Measurements from ENCODE around the gene ANTXRL.
"Not testable (repeated sequence)": the region's sequence is repeated elsewhere in the genome, so short reads cannot be mapped to it uniquely, and the experiment has no call there.

The ANTXRL gene

GRCh38 chr10:46254007-46254383, 32.8 kb upstream of the ANTXRL start:
- H3K4me3 ChIP-seq (ENCODE audit: low read depth, low read length): no peak overlapping the region

- no peak overlapping the region for H3K4me3 ChIP-seq (ENCODE audit: low read depth, low read length)
Observed at GRCh38 chr10:46254467-46254866, 32.3 kb upstream of the ANTXRL start.

DNA sequence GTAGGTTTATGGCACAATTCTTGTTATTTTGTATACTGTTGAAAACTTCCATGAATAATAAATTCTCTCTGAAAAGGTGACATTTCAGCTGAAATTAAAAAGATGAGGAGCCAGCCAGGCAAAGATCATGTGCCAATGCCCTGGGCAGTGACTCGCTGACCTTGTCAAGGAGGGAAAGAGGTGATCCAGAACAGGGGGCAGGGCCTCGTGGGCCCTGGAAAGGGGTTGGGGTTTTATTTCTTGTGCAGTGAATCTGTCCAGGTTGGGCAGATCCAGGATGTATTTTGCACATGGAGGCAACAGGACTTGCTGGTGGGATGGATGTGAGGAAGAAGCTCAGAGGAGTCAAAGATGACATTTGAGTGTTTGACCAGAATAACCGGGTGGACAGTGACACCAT, 31.6 kb upstream of the ANTXRL start:
- H3K4me3 ChIP-seq (ENCODE audit: low read depth, low read length): not testable (repeated sequence)

GRCh38 chr10:46255801-46256747, 30.7 kb upstream of the ANTXRL start:
- H3K4me3 ChIP-seq (ENCODE audit: low read depth, low read length): no peak overlapping the region

GRCh38 chr10:46257099-46257498, 29.7 kb upstream of the ANTXRL start:
- no peak overlapping the region for H3K4me3 ChIP-seq (ENCODE audit: low read depth, low read length)

DNA sequence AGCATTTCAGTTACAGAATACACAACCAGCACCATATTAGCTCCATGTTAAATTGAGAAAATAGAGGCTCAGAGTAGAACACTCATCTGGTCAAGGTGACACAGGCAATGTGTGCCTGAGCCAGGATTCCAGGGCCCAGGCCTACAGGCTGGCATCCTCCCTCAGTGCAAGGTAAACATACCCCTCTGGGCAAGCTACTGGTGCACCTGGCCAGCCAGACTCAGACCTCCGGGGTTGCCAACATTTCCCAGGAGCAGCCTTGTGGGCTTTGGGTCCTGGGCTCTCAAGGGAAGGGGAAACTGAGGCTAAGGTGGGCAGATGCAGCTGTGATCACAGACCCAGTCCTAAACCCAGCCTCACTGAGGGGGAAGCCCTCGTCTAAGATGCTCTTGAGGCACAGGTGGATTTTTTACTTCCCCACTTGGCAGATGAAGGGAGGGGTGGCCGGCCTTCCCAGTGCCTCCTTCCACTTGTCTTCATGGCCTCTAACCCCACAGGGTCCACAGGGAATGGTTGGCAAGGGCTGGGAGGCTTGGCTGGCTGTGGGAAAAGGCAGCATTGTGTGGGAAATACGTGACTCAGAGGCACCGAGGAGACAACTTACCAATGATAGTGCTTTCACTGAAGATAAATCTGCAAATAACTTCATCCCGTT, 23.8 kb upstream of the ANTXRL start:
- H3K4me3 ChIP-seq (ENCODE audit: low read depth, low read length): not testable (repeated sequence)

DNA sequence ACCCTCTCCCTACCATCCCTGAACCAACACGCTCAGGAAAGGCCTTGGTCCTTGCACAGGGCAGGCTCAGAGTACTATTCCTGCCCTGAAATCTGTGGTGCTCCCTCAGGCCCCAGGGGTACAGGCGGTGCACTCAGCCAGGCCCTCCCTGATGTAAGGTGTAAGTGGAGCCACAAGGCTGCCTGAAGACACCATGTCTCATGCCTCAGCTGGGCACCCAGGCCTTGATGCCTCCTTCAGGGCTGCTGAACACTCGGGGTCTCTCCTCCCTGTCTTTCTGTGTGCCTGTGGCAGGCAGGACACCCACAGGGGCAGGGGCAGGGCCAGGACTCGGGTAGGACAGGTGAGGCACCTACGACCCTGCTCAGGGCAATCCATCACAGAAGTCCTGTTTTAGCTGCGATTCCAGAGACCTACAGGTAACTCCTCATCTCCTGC, 22.9 kb upstream of the ANTXRL start:
- no peak overlapping the region for H3K4me3 ChIP-seq (ENCODE audit: low read depth, low read length)

- H3K4me3 ChIP-seq (ENCODE audit: low read depth, low read length): no peak overlapping the region
Observed at GRCh38 chr10:46264336-46264735, 22.5 kb upstream of the ANTXRL start.

DNA sequence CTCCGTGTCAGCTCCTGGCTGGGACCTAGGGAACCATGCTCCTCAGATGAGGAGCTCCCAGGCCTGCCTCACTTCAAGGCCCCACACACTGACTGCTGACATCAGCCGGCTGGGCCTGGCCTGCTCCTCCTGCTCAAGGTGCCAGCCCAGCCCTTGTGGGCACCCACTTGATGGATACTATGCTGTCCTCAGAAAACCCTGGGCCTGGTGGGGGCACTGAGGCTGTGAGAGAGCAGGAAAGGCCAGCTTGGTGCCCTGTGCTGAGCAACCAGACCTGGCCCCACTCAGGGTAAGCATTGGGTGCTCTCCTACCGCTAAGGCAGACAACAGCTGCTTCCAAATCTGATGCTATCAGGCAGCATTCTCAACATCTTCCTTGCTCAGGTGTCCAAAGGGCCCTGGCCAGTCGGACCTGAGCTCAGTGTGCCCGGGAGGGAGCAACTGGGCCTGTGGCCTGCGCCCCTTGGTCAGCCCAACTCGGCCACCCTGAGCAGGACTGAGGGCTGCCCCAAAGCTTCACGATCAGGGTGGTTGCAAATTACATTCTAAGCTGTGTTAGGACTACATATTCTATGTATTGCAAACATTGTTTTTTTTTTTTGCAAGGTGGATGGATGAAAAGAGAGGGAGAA, 21.9 kb upstream of the ANTXRL start:
- H3K4me3 ChIP-seq (ENCODE audit: low read depth, low read length): no peak overlapping the region

DNA sequence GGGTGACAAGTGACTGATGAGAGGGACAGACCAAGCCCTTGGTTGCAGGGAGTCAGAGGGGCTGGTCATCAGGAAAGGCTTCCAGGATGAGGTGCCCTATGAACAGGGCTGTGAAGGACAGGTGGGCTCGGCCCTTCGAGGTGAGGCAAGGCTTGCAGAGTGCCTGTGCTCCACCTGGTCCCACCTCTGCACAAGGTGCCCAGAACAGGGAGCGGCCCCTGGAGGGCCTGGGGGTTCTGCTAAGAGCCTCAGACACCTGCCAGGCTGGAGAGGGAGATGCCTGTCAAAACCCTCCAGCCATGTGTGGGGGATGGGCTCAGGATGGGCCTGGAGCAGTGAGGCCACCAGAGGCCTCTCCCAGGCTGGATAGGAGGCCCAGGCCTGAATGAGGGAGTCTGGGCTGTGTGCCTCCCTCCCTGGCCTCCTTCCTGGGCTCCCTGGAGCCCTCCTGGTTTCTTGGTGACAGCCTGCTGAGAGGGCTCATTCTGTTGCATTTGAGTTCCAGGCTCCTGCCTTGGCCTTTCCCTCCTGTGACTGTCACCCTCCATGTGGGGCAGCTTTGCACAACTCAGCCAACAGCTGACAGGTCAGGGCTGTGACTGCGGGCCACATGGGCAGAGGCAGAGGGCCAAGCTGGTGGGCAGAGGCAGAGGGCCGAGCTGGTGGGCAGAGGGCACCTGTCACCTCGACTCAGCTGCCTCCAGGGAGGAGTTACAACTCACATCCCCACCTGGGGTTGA, 21.1 kb upstream of the ANTXRL start:
- not testable (repeated sequence) for H3K4me3 ChIP-seq (ENCODE audit: low read depth, low read length)

- H3K4me3 ChIP-seq (ENCODE audit: low read depth, low read length): no peak overlapping the region
Observed at GRCh38 chr10:46266306-46266985, 20.4 kb upstream of the ANTXRL start.

GRCh38 chr10:46267132-46267985, 19.4 kb upstream of the ANTXRL start:
- H3K4me3 ChIP-seq (ENCODE audit: low read depth, low read length): no peak overlapping the region

DNA sequence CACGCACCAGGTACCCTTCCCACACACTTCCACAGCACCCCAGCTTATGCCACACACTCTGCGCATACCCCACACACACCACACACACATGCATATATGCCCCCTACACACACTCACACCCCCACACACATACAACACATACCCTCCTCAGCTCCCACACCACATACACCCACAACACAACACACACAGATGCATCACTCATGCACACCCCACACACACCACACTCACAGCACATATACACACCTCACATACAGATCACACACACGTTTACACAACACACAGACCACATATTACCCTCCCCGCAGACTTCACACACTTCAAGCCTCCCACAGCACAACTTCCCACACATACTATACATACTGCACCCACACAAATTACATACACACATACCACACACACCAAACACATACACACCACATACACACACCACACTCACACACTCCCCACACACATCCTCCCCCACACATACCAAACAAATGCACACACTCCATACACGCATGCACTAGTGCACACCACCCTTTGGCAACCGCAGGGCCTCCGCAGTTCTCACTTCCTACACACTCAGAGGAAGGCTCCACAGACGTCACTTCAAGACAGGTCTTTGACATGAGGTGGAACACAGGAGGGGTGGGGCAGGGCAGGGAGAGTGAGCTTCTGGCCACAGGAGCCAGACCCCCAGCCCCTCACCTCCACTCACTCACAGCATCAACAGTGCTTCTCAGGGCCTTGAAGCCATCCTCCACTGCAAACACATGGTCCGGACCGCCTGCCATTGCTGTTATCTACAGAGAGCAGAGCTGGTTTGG, 18.5 kb upstream of the ANTXRL start:
- H3K4me3 ChIP-seq (ENCODE audit: low read depth, low read length): no peak overlapping the region

DNA sequence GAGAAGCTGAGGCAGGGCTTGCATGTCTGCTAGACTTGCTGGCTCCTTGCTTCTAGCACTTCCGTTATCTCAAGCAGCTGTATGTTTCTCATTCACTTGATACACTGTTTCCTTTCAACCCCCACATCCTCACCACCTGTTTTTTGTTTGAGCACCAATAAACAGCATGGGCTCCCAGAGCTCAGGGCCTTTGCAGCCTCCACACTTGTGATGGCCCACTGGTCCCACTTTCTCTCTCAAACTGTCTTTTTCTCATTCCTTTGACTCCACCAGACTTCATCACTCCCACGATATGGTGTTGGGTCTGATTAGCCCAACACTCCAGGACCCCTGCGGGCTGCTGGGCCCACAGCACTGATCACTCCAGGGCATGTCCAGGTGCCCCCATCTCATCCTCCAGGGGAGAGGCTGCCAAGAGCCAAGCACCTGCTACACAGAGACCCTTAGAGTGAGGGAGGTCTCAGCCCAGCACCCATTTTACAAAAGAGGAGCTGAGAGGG, 17.2 kb upstream of the ANTXRL start:
- not testable (repeated sequence) for H3K4me3 ChIP-seq (ENCODE audit: low read depth, low read length)

- no peak overlapping the region for H3K4me3 ChIP-seq (ENCODE audit: low read depth, low read length)
Observed at GRCh38 chr10:46270086-46270811, 16.5 kb upstream of the ANTXRL start.

DNA sequence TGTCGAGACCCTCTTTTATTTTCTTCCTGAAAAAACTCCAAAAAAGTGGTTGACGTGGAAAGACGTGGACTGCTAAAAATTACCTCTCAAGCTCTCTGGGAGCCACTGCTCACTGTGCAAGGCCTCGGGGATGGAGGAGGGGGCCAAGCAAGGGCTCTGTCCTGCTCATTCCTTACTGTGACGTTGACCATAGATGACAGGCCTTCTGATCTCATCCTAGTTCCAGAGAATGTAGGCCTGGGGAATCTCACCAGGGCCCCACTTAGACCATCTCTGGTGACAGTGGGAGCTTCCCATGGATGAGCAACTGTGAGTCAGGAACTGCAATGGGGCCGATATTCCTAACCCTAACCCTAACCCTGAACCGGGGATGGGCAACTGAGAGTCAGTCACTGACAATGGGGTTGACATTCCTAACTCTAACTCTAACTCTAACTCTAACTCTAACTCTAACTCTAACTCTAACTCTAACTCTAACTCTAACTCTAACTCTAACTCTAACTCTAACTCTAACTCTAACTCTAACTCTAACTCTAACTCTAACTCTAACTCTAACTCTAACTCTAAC, 15.8 kb upstream of the ANTXRL start:
- not testable (repeated sequence) for H3K4me3 ChIP-seq (ENCODE audit: low read depth, low read length)

DNA sequence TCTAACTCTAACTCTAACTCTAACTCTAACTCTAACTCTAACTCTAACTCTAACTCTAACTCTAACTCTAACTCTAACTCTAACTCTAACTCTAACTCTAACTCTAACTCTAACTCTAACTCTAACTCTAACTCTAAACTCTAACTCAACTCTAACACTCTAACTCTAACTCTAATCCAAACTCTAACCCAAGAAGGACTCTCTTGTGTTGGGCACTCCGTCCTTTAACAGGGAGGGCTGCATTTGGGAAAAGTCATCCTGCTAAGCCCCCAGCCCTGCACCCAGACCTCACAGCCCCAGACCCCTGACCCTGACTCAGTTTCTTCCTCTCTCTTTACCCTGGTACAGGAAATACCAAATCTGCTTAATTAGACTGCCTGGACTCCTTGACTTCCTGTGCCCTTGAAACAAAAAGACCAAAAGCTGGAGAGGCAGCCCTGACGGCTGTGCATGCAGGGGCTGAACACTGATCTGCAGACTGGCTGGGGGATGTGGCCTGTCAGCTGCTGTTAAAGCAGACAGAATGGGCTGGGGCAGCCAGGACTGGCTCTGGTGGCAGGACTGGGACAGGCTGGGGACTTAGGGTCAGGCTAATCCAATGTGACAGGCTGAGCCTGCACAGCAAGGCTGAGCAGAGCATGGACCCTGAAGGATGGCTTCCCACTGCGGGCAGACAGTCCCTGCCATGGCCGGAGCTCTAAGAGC, 14.8 kb upstream of the ANTXRL start:
- H3K4me3 ChIP-seq (ENCODE audit: low read depth, low read length): not testable (repeated sequence)
